ENCODE data around the gene ART5.
A peak's percentile ranks its signal among the peaks of the same experiment; 100 is the strongest.

GRCh38 chr11:3666023-3666530 is 24.3 kb upstream of the ART5 start:
- TF ChIP-seq POLR2A (IDR thresholded peaks at IDR 0.05): no peak
- no peak for TF ChIP-seq CTCF (IDR thresholded peaks at IDR 0.05 in 8 of 11, conservative IDR thresholded peaks at IDR 0.05 in 3 of 11)
- TF ChIP-seq POLR2AphosphoS5 (IDR thresholded peaks at IDR 0.05): peak in 1 of 3 donors; percentile 30
